Measurements from ENCODE around the gene RNPEP.
A peak's percentile ranks its signal among the peaks of the same experiment; 100 is the strongest.

The RNPEP gene

DNA sequence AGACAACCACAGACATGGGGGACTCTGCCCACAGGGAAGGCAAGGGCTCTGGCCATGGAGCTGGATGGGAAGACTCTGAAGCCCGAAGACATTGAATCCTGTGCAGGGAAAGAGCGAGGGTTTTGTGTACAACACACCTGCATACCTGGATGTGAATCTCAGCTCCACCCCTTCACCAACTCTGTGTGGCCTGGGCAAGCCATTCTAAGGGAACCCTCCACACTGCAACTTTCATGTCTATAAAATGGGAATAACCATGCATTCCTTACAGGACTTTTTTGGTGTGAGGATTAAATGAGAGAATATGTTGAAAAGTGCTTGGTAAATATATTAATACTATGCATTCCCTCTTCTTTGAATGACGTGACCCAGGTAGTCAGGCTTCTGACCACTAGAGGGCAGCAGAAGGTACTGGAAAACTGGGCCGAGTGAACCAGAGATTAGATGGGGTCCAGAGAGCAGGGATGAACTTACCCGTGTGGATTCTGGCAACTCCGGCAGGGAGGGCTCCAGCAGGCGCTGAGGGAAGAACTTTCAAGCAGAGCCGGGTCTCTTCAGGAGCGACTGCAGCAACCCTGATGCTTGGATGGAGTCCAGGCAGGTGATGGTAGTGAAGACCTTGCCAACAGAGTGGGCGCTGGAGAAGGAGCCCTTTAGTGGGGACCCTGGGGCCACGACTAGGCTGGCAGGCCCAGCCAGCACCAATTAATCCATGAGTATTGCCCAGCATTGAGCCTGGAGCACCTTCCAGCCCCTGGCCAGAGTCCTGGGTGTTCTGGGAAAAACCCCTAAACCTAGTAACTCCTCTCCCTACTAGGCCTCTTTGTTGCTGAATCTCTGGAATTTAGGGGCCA lies 27.1 kb downstream of the RNPEP start:
- peak in 2 of 3 donors; percentile 11 to 39 for DNase-seq
- H3K27me3 ChIP-seq (replicated peaks; ENCODE audit: control insufficient read depth, insufficient read depth, low read length, poor library complexity, severe bottlenecking), result no peaks in the 10 kb centered on the region
- H3K4me3 ChIP-seq (ENCODE audit: insufficient read depth, low read depth, low read length, poor library complexity, severe bottlenecking), result no peak overlapping the region
- H3K27ac ChIP-seq (ENCODE audit: insufficient read depth, low read length, poor library complexity, severe bottlenecking), result no peak overlapping the region
- H3K9me3 ChIP-seq (ENCODE audit: control insufficient read depth, low read length), result no peaks in the 10 kb centered on the region
- H3K4me1 ChIP-seq (ENCODE audit: control insufficient read depth, insufficient read depth, low read length, poor library complexity, severe bottlenecking), result no peaks in the 10 kb centered on the region
- H3K36me3 ChIP-seq (ENCODE audit: control insufficient read depth, insufficient read depth, low read length), result peaks cover 12% of the 10 kb centered on the region

GRCh38 chr1:202010180-202011015 lies 27.9 kb downstream of the RNPEP start, which contains the start of gene ELF3:
Gene ELF3, plus strand, starts transcription at chr1:202010587. Its CDS starts 550 bp downstream, at chr1:202011137.
- H3K4me3 ChIP-seq (ENCODE audit: insufficient read depth, low read depth, low read length, poor library complexity, severe bottlenecking), result no peak within 1 kb of the TSS
- H3K4me1 ChIP-seq (ENCODE audit: control insufficient read depth, insufficient read depth, low read length, poor library complexity, severe bottlenecking), result no peaks in the 10 kb centered on the region
- H3K36me3 ChIP-seq (ENCODE audit: control insufficient read depth, insufficient read depth, low read length), result peaks cover 4% of the 10 kb centered on the region
- no peaks in the 10 kb centered on the region for H3K9me3 ChIP-seq (ENCODE audit: control insufficient read depth, low read length)
- H3K27ac ChIP-seq (ENCODE audit: insufficient read depth, low read length, poor library complexity, severe bottlenecking), result no peak within 1 kb of the TSS
- no peak for DNase-seq
- no peaks in the 10 kb centered on the region for H3K27me3 ChIP-seq (replicated peaks; ENCODE audit: control insufficient read depth, insufficient read depth, low read length, poor library complexity, severe bottlenecking)

DNA sequence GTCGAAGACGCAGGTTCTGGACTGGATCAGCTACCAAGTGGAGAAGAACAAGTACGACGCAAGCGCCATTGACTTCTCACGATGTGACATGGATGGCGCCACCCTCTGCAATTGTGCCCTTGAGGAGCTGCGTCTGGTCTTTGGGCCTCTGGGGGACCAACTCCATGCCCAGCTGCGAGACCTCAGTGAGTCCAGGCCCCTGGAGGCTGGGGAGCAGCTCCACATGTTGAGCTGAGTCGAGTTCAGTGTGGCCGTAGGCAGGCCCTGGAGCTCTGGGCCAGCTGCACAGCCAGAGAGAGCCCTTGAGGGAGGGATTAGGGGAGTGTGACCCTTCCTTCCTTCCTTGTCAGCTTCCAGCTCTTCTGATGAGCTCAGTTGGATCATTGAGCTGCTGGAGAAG lies 29.5 kb downstream of the RNPEP start:
- DNase-seq, result no peak
- Histone ChIP-seq H3K27ac (ENCODE audit: insufficient read depth, low read length, poor library complexity, severe bottlenecking) (no peak overlapping the region), H3K4me3 (ENCODE audit: insufficient read depth, low read depth, low read length, poor library complexity, severe bottlenecking) (no peak overlapping the region), H3K36me3 (ENCODE audit: control insufficient read depth, insufficient read depth, low read length) (no peaks in the 10 kb centered on the region), H3K9me3 (ENCODE audit: control insufficient read depth, low read length) (no peaks in the 10 kb centered on the region), H3K4me1 (ENCODE audit: control insufficient read depth, insufficient read depth, low read length, poor library complexity, severe bottlenecking) (no peaks in the 10 kb centered on the region), H3K27me3 (replicated peaks; ENCODE audit: control insufficient read depth, insufficient read depth, low read length, poor library complexity, severe bottlenecking) (no peaks in the 10 kb centered on the region)

- Histone ChIP-seq H3K4me3 (ENCODE audit: insufficient read depth, low read depth, low read length, poor library complexity, severe bottlenecking) (no peak overlapping the region), H3K4me1 (ENCODE audit: control insufficient read depth, insufficient read depth, low read length, poor library complexity, severe bottlenecking) (no peaks in the 10 kb centered on the region)
- no peak for DNase-seq
Measured at GRCh38 chr1:202012544-202013478, 30.4 kb downstream of the RNPEP start.

GRCh38 chr1:202013603-202014002 lies 31.2 kb downstream of the RNPEP start:
- Histone ChIP-seq H3K9me3 (ENCODE audit: control insufficient read depth, low read length) (no peaks in the 10 kb centered on the region), H3K4me1 (ENCODE audit: control insufficient read depth, insufficient read depth, low read length, poor library complexity, severe bottlenecking) (no peaks in the 10 kb centered on the region), H3K27me3 (replicated peaks; ENCODE audit: control insufficient read depth, insufficient read depth, low read length, poor library complexity, severe bottlenecking) (no peaks in the 10 kb centered on the region), H3K27ac (ENCODE audit: insufficient read depth, low read length, poor library complexity, severe bottlenecking) (no peak overlapping the region), H3K4me3 (ENCODE audit: insufficient read depth, low read depth, low read length, poor library complexity, severe bottlenecking) (no peak overlapping the region), H3K36me3 (ENCODE audit: control insufficient read depth, insufficient read depth, low read length) (no peaks in the 10 kb centered on the region)
- DNase-seq, result no peak

More at GRCh38 chr1:202012544-202013478, 30.4 kb downstream of the RNPEP start:
- Histone ChIP-seq H3K27ac (ENCODE audit: insufficient read depth, low read length, poor library complexity, severe bottlenecking) (no peak overlapping the region), H3K27me3 (replicated peaks; ENCODE audit: control insufficient read depth, insufficient read depth, low read length, poor library complexity, severe bottlenecking) (no peaks in the 10 kb centered on the region), H3K9me3 (ENCODE audit: control insufficient read depth, low read length) (no peaks in the 10 kb centered on the region), H3K36me3 (ENCODE audit: control insufficient read depth, insufficient read depth, low read length) (no peaks in the 10 kb centered on the region)

GRCh38 chr1:202014060-202014459 lies 31.6 kb downstream of the RNPEP start:
- Histone ChIP-seq H3K27me3 (replicated peaks; ENCODE audit: control insufficient read depth, insufficient read depth, low read length, poor library complexity, severe bottlenecking) (no peaks in the 10 kb centered on the region), H3K4me1 (ENCODE audit: control insufficient read depth, insufficient read depth, low read length, poor library complexity, severe bottlenecking) (no peaks in the 10 kb centered on the region), H3K4me3 (ENCODE audit: insufficient read depth, low read depth, low read length, poor library complexity, severe bottlenecking) (no peak overlapping the region), H3K9me3 (ENCODE audit: control insufficient read depth, low read length) (no peaks in the 10 kb centered on the region), H3K36me3 (ENCODE audit: control insufficient read depth, insufficient read depth, low read length) (no peaks in the 10 kb centered on the region), H3K27ac (ENCODE audit: insufficient read depth, low read length, poor library complexity, severe bottlenecking) (no peak overlapping the region)
- DNase-seq, result no peak

GRCh38 chr1:202014915-202015661 lies 32.6 kb downstream of the RNPEP start:
- DNase-seq, result no peak
- Histone ChIP-seq H3K9me3 (ENCODE audit: control insufficient read depth, low read length) (no peaks in the 10 kb centered on the region), H3K27ac (ENCODE audit: insufficient read depth, low read length, poor library complexity, severe bottlenecking) (no peak overlapping the region), H3K4me3 (ENCODE audit: insufficient read depth, low read depth, low read length, poor library complexity, severe bottlenecking) (no peak overlapping the region), H3K27me3 (replicated peaks; ENCODE audit: control insufficient read depth, insufficient read depth, low read length, poor library complexity, severe bottlenecking) (no peaks in the 10 kb centered on the region), H3K4me1 (ENCODE audit: control insufficient read depth, insufficient read depth, low read length, poor library complexity, severe bottlenecking) (no peaks in the 10 kb centered on the region), H3K36me3 (ENCODE audit: control insufficient read depth, insufficient read depth, low read length) (no peaks in the 10 kb centered on the region)

DNA sequence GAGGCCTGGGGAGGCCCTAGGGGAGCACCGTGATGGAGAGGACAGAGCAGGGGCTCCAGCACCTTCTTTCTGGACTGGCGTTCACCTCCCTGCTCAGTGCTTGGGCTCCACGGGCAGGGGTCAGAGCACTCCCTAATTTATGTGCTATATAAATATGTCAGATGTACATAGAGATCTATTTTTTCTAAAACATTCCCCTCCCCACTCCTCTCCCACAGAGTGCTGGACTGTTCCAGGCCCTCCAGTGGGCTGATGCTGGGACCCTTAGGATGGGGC lies 33.2 kb downstream of the RNPEP start:
- no peaks in the 10 kb centered on the region for H3K9me3 ChIP-seq (ENCODE audit: control insufficient read depth, low read length)
- no peak overlapping the region for H3K4me3 ChIP-seq (ENCODE audit: insufficient read depth, low read depth, low read length, poor library complexity, severe bottlenecking)
- H3K4me1 ChIP-seq (ENCODE audit: control insufficient read depth, insufficient read depth, low read length, poor library complexity, severe bottlenecking), result no peaks in the 10 kb centered on the region
- no peak overlapping the region for H3K27ac ChIP-seq (ENCODE audit: insufficient read depth, low read length, poor library complexity, severe bottlenecking)
- no peaks in the 10 kb centered on the region for H3K27me3 ChIP-seq (replicated peaks; ENCODE audit: control insufficient read depth, insufficient read depth, low read length, poor library complexity, severe bottlenecking)
- no peak for DNase-seq
- H3K36me3 ChIP-seq (ENCODE audit: control insufficient read depth, insufficient read depth, low read length), result no peaks in the 10 kb centered on the region
